ENCODE measurements around the gene EFCAB6.

DNA sequence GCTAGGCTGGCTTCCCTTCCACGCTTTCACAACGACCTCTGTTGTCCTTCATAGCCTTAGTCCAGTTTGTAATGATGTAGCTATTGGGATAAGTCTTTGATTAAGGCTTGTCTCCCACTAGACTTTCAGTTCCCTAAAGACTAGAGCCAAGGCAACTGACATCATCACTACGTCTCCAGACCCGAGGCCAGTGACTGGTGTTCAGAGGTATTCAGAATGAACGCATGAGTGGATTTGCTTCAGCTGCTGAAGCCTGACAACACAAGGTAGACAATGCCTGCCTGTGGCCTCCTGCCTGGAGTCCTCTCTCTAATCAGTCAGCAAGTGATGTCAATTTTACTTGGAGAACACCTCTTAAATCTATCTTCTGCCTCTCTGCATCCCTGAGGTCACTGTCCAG lies 13.6 kb downstream of the EFCAB6 start:
- TF ChIP-seq, protein P1, sequence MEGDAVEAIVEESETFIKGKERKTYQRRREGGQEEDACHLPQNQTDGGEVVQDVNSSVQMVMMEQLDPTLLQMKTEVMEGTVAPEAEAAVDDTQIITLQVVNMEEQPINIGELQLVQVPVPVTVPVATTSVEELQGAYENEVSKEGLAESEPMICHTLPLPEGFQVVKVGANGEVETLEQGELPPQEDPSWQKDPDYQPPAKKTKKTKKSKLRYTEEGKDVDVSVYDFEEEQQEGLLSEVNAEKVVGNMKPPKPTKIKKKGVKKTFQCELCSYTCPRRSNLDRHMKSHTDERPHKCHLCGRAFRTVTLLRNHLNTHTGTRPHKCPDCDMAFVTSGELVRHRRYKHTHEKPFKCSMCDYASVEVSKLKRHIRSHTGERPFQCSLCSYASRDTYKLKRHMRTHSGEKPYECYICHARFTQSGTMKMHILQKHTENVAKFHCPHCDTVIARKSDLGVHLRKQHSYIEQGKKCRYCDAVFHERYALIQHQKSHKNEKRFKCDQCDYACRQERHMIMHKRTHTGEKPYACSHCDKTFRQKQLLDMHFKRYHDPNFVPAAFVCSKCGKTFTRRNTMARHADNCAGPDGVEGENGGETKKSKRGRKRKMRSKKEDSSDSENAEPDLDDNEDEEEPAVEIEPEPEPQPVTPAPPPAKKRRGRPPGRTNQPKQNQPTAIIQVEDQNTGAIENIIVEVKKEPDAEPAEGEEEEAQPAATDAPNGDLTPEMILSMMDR (IDR thresholded peaks at IDR 0.05 in 2 of 3, conservative IDR thresholded peaks at IDR 0.05 in 1 of 3; ENCODE audit: borderline replicate concordance in 1 of 3, insufficient read depth in 1 of 3, low read depth in 2 of 3, low read length in 2 of 3) = no peak
- no peak for TF ChIP-seq POLR2AphosphoS5 (IDR thresholded peaks at IDR 0.05; ENCODE audit: low read depth, low read length)
- TF ChIP-seq EZH2 (IDR thresholded peaks at IDR 0.05) = no peak
- TF ChIP-seq, protein P2, sequence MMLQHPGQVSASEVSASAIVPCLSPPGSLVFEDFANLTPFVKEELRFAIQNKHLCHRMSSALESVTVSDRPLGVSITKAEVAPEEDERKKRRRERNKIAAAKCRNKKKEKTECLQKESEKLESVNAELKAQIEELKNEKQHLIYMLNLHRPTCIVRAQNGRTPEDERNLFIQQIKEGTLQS (IDR thresholded peaks at IDR 0.05) = no peak
- no peak for TF ChIP-seq EGR1 (IDR thresholded peaks at IDR 0.05; ENCODE audit: low read depth)
- no peak for TF ChIP-seq POLR2A (IDR thresholded peaks at IDR 0.05; ENCODE audit: borderline replicate concordance, extremely low read depth, insufficient read depth, insufficient read length)
- TF ChIP-seq, protein P3, sequence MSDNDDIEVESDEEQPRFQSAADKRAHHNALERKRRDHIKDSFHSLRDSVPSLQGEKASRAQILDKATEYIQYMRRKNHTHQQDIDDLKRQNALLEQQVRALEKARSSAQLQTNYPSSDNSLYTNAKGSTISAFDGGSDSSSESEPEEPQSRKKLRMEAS (IDR thresholded peaks at IDR 0.05) = no peak
- TF ChIP-seq, protein P4, sequence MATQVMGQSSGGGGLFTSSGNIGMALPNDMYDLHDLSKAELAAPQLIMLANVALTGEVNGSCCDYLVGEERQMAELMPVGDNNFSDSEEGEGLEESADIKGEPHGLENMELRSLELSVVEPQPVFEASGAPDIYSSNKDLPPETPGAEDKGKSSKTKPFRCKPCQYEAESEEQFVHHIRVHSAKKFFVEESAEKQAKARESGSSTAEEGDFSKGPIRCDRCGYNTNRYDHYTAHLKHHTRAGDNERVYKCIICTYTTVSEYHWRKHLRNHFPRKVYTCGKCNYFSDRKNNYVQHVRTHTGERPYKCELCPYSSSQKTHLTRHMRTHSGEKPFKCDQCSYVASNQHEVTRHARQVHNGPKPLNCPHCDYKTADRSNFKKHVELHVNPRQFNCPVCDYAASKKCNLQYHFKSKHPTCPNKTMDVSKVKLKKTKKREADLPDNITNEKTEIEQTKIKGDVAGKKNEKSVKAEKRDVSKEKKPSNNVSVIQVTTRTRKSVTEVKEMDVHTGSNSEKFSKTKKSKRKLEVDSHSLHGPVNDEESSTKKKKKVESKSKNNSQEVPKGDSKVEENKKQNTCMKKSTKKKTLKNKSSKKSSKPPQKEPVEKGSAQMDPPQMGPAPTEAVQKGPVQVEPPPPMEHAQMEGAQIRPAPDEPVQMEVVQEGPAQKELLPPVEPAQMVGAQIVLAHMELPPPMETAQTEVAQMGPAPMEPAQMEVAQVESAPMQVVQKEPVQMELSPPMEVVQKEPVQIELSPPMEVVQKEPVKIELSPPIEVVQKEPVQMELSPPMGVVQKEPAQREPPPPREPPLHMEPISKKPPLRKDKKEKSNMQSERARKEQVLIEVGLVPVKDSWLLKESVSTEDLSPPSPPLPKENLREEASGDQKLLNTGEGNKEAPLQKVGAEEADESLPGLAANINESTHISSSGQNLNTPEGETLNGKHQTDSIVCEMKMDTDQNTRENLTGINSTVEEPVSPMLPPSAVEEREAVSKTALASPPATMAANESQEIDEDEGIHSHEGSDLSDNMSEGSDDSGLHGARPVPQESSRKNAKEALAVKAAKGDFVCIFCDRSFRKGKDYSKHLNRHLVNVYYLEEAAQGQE (IDR thresholded peaks at IDR 0.05; ENCODE audit: low read depth) = no peak
- no peak for TF ChIP-seq YY1 (IDR thresholded peaks at IDR 0.05; ENCODE audit: extremely low read depth, insufficient replicate concordance, low read depth, low read length)
- no peak for TF ChIP-seq CEBPB (IDR thresholded peaks at IDR 0.05; ENCODE audit: low read depth)
- no peak for TF ChIP-seq EZH2phosphoT487 (IDR thresholded peaks at IDR 0.05; ENCODE audit: borderline replicate concordance)
- TF ChIP-seq ZNF274 (IDR thresholded peaks at IDR 0.05; ENCODE audit: low read depth, low read length) = no peak
